Measurements from ENCODE around the gene APEH. TPM values are rescaled to one million over a fixed set of nuclear protein-coding genes. Genes with fewer than 3 reads are reported as not detected.

The APEH gene
- total and polyA plus RNA-seq, 10 of the 15 experiments (the other 5 are each of a cell fraction or from before 2014, with no cell fraction given): 74.4 to 214 (median 131) TPM

GRCh38 chr3:49681232-49681522 lies 7.0 kb downstream of the APEH start:
- H3K9ac ChIP-seq (ENCODE audit: control insufficient read depth, insufficient read depth, low read length): no peak overlapping the region
- ChIA-PET SMC1A (ENCODE audit: uncharacterized antibody, unreplicated experiment) (no interaction called here), RAD21 (ENCODE audit: unreplicated experiment) (no interaction called here), CTCF (no interaction called here), POLR2A (interaction anchor here (0.6 kb wide), 1 partner anchor 12 kb away, joined by 5 read pairs; no protein-coding TSS in a partner anchor)
- in situ Hi-C loops (cut with MboI): no loop called here
- no peak overlapping the region for H3K27ac ChIP-seq (ENCODE audit: control insufficient read depth, insufficient read depth)
- H3K27me3 ChIP-seq (replicated peaks in 1 of 2; ENCODE audit: control insufficient read depth in 2 of 2, insufficient read depth in 2 of 2, low read length in 1 of 2): no peaks in the 10 kb centered on the region
- no peak overlapping the region for H3K4me2 ChIP-seq (ENCODE audit: control insufficient read depth, insufficient read depth)
- H3K79me2 ChIP-seq (ENCODE audit: control insufficient read depth, insufficient read depth, low read length): no peaks in the 10 kb centered on the region; the same call in 1 of the 2 replicates
- FAIRE-seq: no peak
- no TSS peak for BruUV-seq (replicated peaks)
- no peaks in the 10 kb centered on the region for H3K9me3 ChIP-seq (replicated peaks; ENCODE audit: control insufficient read depth, insufficient read depth, low read length)
- no peak overlapping the region for H2AFZ ChIP-seq (ENCODE audit: control insufficient read depth, low read depth, low read length)
- H3K36me3 ChIP-seq (ENCODE audit: control insufficient read depth in 2 of 2, insufficient read depth in 2 of 2, low read length in 1 of 2): peaks cover 18 to 36% of the 10 kb centered on the region in 2 experiments
- no peak for ATAC-seq
- intact Hi-C loops (cut with micrococcal nuclease; ENCODE audit: unreplicated experiment): no loop called here
- 69% methylated on average over 2 of the region's 2 CpGs for WGBS (ENCODE audit: insufficient coverage, insufficient replicate concordance, low lambda C conversion rate, missing lambda C conversion rate)
- no peaks in the 10 kb centered on the region for H4K20me1 ChIP-seq (ENCODE audit: control insufficient read depth, insufficient read depth)
- DNase-seq (ENCODE audit: low read depth, low spot score): no peak
- H3K4me1 ChIP-seq (ENCODE audit: control insufficient read depth, insufficient read depth, low read length): no peaks in the 10 kb centered on the region; the same call in 1 of the 2 replicates
- H3K4me3 ChIP-seq: no peak overlapping the region
- no peak for TF ChIP-seq SMAD5 (IDR thresholded peaks at IDR 0.05; ENCODE audit: low read depth)
- TF ChIP-seq ZBTB33 (IDR thresholded peaks at IDR 0.05): no peak
- no peak for TF ChIP-seq WRNIP1 (IDR thresholded peaks at IDR 0.05; ENCODE audit: borderline replicate concordance, low read depth, low read length)
- TF ChIP-seq EP300 (IDR thresholded peaks at IDR 0.05; ENCODE audit: borderline replicate concordance in 1 of 2, control insufficient read depth in 1 of 2, low read depth in 2 of 2, low read length in 2 of 2): no peak
- TF ChIP-seq, protein P1, sequence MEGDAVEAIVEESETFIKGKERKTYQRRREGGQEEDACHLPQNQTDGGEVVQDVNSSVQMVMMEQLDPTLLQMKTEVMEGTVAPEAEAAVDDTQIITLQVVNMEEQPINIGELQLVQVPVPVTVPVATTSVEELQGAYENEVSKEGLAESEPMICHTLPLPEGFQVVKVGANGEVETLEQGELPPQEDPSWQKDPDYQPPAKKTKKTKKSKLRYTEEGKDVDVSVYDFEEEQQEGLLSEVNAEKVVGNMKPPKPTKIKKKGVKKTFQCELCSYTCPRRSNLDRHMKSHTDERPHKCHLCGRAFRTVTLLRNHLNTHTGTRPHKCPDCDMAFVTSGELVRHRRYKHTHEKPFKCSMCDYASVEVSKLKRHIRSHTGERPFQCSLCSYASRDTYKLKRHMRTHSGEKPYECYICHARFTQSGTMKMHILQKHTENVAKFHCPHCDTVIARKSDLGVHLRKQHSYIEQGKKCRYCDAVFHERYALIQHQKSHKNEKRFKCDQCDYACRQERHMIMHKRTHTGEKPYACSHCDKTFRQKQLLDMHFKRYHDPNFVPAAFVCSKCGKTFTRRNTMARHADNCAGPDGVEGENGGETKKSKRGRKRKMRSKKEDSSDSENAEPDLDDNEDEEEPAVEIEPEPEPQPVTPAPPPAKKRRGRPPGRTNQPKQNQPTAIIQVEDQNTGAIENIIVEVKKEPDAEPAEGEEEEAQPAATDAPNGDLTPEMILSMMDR (IDR thresholded peaks at IDR 0.05 in 2 of 3, conservative IDR thresholded peaks at IDR 0.05 in 1 of 3; ENCODE audit: control insufficient read depth in 2 of 3, extremely low read depth in 1 of 3, insufficient read depth in 1 of 3, low read depth in 3 of 3, low read length in 3 of 3): no peak
- no peak for TF ChIP-seq TCF7 (IDR thresholded peaks at IDR 0.05; ENCODE audit: borderline replicate concordance)
- TF ChIP-seq, protein P2, sequence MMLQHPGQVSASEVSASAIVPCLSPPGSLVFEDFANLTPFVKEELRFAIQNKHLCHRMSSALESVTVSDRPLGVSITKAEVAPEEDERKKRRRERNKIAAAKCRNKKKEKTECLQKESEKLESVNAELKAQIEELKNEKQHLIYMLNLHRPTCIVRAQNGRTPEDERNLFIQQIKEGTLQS (IDR thresholded peaks at IDR 0.05; ENCODE audit: borderline replicate concordance, extremely low read depth, low read depth, low read length): no peak
- TF ChIP-seq ETV6 (conservative IDR thresholded peaks at IDR 0.05 in 1 of 2, IDR thresholded peaks at IDR 0.05 in 1 of 2; ENCODE audit: borderline replicate concordance in 1 of 2, low read depth in 1 of 2): no peak
- TF ChIP-seq REST (IDR thresholded peaks at IDR 0.05; ENCODE audit: low read depth, low read length): no peak
- TF ChIP-seq NFIC (IDR thresholded peaks at IDR 0.05; ENCODE audit: low read depth, low read length): no peak
- TF ChIP-seq, protein P3, sequence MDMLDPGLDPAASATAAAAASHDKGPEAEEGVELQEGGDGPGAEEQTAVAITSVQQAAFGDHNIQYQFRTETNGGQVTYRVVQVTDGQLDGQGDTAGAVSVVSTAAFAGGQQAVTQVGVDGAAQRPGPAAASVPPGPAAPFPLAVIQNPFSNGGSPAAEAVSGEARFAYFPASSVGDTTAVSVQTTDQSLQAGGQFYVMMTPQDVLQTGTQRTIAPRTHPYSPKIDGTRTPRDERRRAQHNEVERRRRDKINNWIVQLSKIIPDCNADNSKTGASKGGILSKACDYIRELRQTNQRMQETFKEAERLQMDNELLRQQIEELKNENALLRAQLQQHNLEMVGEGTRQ (IDR thresholded peaks at IDR 0.05; ENCODE audit: borderline replicate concordance, low read depth, low read length): no peak
- no peak for TF ChIP-seq ZNF24 (IDR thresholded peaks at IDR 0.05)
- no peak for TF ChIP-seq CHD4 (IDR thresholded peaks at IDR 0.05)
- no peak for TF ChIP-seq HDAC2 (IDR thresholded peaks at IDR 0.05)

All from GM12878 (cell line).